ENCODE data around the gene EIF3J.

The EIF3J gene

DNA sequence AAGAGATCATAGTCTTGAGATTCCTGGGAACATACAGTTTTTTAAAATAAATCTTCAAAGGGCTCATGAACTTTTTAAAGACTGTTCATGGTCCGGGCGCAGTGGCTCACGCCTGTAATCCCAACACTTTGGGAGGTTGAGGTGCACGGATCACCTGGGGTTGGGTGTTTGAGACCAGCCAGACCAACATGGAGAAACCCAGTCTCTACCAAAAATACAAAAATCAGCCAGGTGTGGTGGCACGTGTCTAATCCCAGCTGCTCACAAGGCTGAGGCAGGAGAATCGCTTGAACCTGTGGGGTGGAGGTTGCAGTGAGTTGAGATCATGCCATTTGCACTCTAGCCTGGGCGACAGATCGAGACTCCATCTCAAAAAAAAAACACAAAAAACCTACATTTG is 41.4 kb upstream of the EIF3J start:
- H3K27ac Mint-ChIP-seq, result peak overlapping the region in 1 of 3 experiments; percentile 70
- H3K4me3 Mint-ChIP-seq, result no peak overlapping the region
- peaks cover 51% of the 10 kb centered on the region for H3K36me3 Mint-ChIP-seq (ENCODE audit: low read depth)
- no peaks in the 10 kb centered on the region for H3K27me3 Mint-ChIP-seq (ENCODE audit: low read depth)
- no peak for TF ChIP-seq CTCF (IDR thresholded peaks at IDR 0.05; ENCODE audit: unreplicated experiment in 3 of 3)
- no peaks in the 10 kb centered on the region for H3K9me3 Mint-ChIP-seq
- H3K4me1 Mint-ChIP-seq, result no peaks in the 10 kb centered on the region

GRCh38 chr15:44500555-44500954 is 36.4 kb upstream of the EIF3J start:
- no peak overlapping the region for H3K4me3 Mint-ChIP-seq
- no peaks in the 10 kb centered on the region for H3K27me3 Mint-ChIP-seq (ENCODE audit: low read depth)
- no peaks in the 10 kb centered on the region for H3K9me3 Mint-ChIP-seq
- no peak for TF ChIP-seq CTCF (IDR thresholded peaks at IDR 0.05; ENCODE audit: unreplicated experiment in 3 of 3)
- H3K36me3 Mint-ChIP-seq (ENCODE audit: low read depth), result peaks cover 37% of the 10 kb centered on the region
- H3K4me1 Mint-ChIP-seq, result no peaks in the 10 kb centered on the region
- peak overlapping the region; percentile 39 to 79 (median 42) for H3K27ac Mint-ChIP-seq

- Mint-ChIP-seq H3K4me3 (no peak overlapping the region), H3K36me3 (ENCODE audit: low read depth) (peaks cover 31% of the 10 kb centered on the region), H3K27me3 (ENCODE audit: low read depth) (no peaks in the 10 kb centered on the region), H3K4me1 (no peaks in the 10 kb centered on the region), H3K9me3 (no peaks in the 10 kb centered on the region), H3K27ac (peak overlapping the region in 1 of 3 experiments; percentile 17)
- peak; percentile 59 to 66 (median 66) for TF ChIP-seq CTCF (IDR thresholded peaks at IDR 0.05; ENCODE audit: unreplicated experiment in 3 of 3)
Observed at GRCh38 chr15:44501768-44502366, 35.1 kb upstream of the EIF3J start.

DNA sequence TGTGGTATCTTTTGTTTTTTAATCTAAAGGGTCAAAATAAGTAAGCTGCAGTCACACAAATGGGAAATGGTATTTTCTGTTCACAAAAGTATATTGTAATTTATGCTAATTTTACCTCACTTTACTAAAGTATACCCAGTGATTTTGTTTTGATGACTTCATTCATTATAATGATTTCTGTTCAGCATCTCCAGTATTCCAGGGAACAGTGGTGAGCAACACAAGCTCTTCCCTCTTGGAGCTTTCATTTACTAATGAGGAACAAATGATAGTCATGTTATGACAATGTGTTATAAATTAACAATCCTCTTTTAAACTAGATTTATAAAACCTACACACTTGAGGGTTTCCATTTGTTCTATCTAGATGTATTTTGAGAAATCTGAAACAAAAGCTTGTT is 20.5 kb upstream of the EIF3J start:
- no peaks in the 10 kb centered on the region for H3K4me1 Mint-ChIP-seq
- no peaks in the 10 kb centered on the region for H3K9me3 Mint-ChIP-seq
- H3K36me3 Mint-ChIP-seq (ENCODE audit: low read depth), result peaks cover 37% of the 10 kb centered on the region
- TF ChIP-seq CTCF (IDR thresholded peaks at IDR 0.05; ENCODE audit: unreplicated experiment in 3 of 3), result no peak
- H3K27me3 Mint-ChIP-seq (ENCODE audit: low read depth), result no peaks in the 10 kb centered on the region
- H3K27ac Mint-ChIP-seq, result no peak overlapping the region
- H3K4me3 Mint-ChIP-seq, result no peak overlapping the region

DNA sequence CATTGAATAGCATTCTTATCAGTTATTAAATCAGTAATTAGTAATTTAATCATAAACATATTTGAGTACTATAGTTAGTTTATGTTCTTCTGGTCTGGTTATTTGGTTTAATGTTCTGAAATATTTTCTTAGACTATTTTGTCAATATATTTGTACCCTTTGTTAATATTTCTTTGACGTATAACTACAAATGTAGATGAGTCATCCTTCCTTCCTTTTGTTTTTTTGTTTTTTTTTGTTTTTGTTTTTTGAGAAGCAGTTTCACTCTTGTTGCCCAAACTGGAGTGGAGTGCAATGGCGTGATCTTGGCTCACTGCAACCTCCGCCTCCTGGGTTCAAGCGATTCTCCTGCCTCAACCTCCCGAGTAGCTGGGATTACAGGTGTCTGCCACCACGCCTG is 17.4 kb upstream of the EIF3J start:
- H3K36me3 Mint-ChIP-seq (ENCODE audit: low read depth), result peaks cover 54% of the 10 kb centered on the region
- H3K4me3 Mint-ChIP-seq, result no peak overlapping the region
- no peak for TF ChIP-seq CTCF (IDR thresholded peaks at IDR 0.05; ENCODE audit: unreplicated experiment in 3 of 3)
- no peaks in the 10 kb centered on the region for H3K9me3 Mint-ChIP-seq
- no peaks in the 10 kb centered on the region for H3K4me1 Mint-ChIP-seq
- H3K27ac Mint-ChIP-seq, result no peak overlapping the region
- H3K27me3 Mint-ChIP-seq (ENCODE audit: low read depth), result no peaks in the 10 kb centered on the region

DNA sequence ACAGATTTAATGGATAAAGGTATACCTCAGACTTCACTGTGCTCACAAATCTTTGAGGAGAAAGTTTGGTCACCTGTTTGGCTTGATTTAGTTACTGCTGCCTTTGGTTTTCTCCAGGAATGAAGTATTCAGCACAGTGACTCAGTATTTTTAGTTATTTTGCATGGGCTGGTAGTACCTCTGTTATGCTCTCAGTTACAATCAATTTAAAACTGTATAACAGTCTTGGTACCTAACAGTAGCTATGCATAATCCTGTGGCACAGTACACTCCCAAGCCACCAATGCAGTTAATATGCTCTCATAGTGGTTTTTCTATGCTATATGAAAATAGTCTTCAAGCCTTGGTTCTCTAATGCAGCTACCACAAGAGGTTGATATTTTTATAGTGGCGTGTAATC is 11.9 kb upstream of the EIF3J start:
- Mint-ChIP-seq H3K9me3 (no peaks in the 10 kb centered on the region), H3K36me3 (ENCODE audit: low read depth) (peaks cover 30% of the 10 kb centered on the region), H3K4me1 (no peaks in the 10 kb centered on the region), H3K27ac (no peak overlapping the region), H3K4me3 (no peak overlapping the region), H3K27me3 (ENCODE audit: low read depth) (no peaks in the 10 kb centered on the region)
- no peak for TF ChIP-seq CTCF (IDR thresholded peaks at IDR 0.05; ENCODE audit: unreplicated experiment in 3 of 3)
